ENCODE results near the gene TMA7B.
A peak's percentile ranks its signal among the peaks of the same experiment; 100 is the strongest.

Gene TMA7B

GRCh38 chr22:39959640-39960447 lies at the start of gene TMA7B:
TSS of gene TMA7B (plus strand) at chr22:39960397. CDS start at chr22:39964375, 3,978 bp downstream.
- peak in 3 of 56 donors; percentile 4 to 29 (median 9) for DNase-seq

GRCh38 chr22:39910876-39911613 lies 49.2 kb upstream of the TMA7B start:
- no peak for DNase-seq

- DNase-seq = no peak
Observed at GRCh38 chr22:39913321-39913720, 46.9 kb upstream of the TMA7B start.

GRCh38 chr22:39913886-39914285 lies 46.3 kb upstream of the TMA7B start:
- DNase-seq = no peak

GRCh38 chr22:39914584-39914983 lies 45.6 kb upstream of the TMA7B start:
- DNase-seq = no peak

- DNase-seq = no peak
Observed at GRCh38 chr22:39915295-39915726, 44.9 kb upstream of the TMA7B start.

- no peak for DNase-seq
Observed at GRCh38 chr22:39916496-39916895, 43.7 kb upstream of the TMA7B start.

- peak in 1 of 56 donors; percentile 7 for DNase-seq
Observed at GRCh38 chr22:39917197-39917643, 43.0 kb upstream of the TMA7B start.

GRCh38 chr22:39917776-39918495 lies 42.3 kb upstream of the TMA7B start:
- no peak for DNase-seq

- DNase-seq = no peak
Observed at GRCh38 chr22:39920134-39920743, 40.0 kb upstream of the TMA7B start.

GRCh38 chr22:39923696-39924095 lies 36.5 kb upstream of the TMA7B start:
- DNase-seq = no peak

- no peak for DNase-seq
Observed at GRCh38 chr22:39924286-39924685, 35.9 kb upstream of the TMA7B start.

GRCh38 chr22:39925273-39925672 lies 34.9 kb upstream of the TMA7B start:
- DNase-seq = no peak

- DNase-seq = no peak
Observed at GRCh38 chr22:39925909-39926679, 34.1 kb upstream of the TMA7B start.

GRCh38 chr22:39926753-39927152 lies 33.4 kb upstream of the TMA7B start:
- no peak for DNase-seq

- no peak for DNase-seq
Observed at GRCh38 chr22:39927544-39927943, 32.7 kb upstream of the TMA7B start.

GRCh38 chr22:39928536-39929520 lies 31.4 kb upstream of the TMA7B start:
- no peak for DNase-seq

- no peak for DNase-seq
Observed at GRCh38 chr22:39931251-39931650, 28.9 kb upstream of the TMA7B start.

GRCh38 chr22:39932166-39932565 lies 28.0 kb upstream of the TMA7B start:
- DNase-seq = no peak

Measured in amygdala (tissue), 56 donors.